Measurements from ENCODE around the gene L3MBTL4.
"Not testable (repeated sequence)": the region's sequence is repeated elsewhere in the genome, so short reads cannot be mapped to it uniquely, and the experiment has no call there.

The L3MBTL4 gene

GRCh38 chr18:6414723-6415417, at the start of gene L3MBTL4:
Gene L3MBTL4, minus strand, starts transcription at chr18:6414911. Its CDS starts 103,286 bp downstream, at chr18:6311625.
- no peak for DNase-seq (ENCODE audit: low read depth)

GRCh38 chr18:6452194-6452593, 37.5 kb upstream of the L3MBTL4 start:
- DNase-seq (ENCODE audit: low read depth): no peak

GRCh38 chr18:6449213-6449612, 34.5 kb upstream of the L3MBTL4 start:
- DNase-seq (ENCODE audit: low read depth): no peak

- no peak for DNase-seq (ENCODE audit: low read depth)
These were observed 29.9 kb upstream of the L3MBTL4 start for GRCh38 chr18:6444466-6445228.

- DNase-seq (ENCODE audit: low read depth): no peak
These were observed 26.5 kb upstream of the L3MBTL4 start for GRCh38 chr18:6441200-6441599.

- DNase-seq (ENCODE audit: low read depth): no peak
These were observed 23.5 kb upstream of the L3MBTL4 start for GRCh38 chr18:6437937-6438818.

GRCh38 chr18:6435731-6436130, 21.0 kb upstream of the L3MBTL4 start:
- no peak for DNase-seq (ENCODE audit: low read depth)

- no peak for DNase-seq (ENCODE audit: low read depth)
These were observed 20.4 kb upstream of the L3MBTL4 start for GRCh38 chr18:6434987-6435709.

- no peak for DNase-seq (ENCODE audit: low read depth)
These were observed 19.8 kb upstream of the L3MBTL4 start for GRCh38 chr18:6434481-6434880.

- no peak for DNase-seq (ENCODE audit: low read depth)
These were observed 17.1 kb upstream of the L3MBTL4 start for GRCh38 chr18:6431659-6432318.

- DNase-seq (ENCODE audit: low read depth): no peak
These were observed 14.2 kb upstream of the L3MBTL4 start for GRCh38 chr18:6428851-6429395.

GRCh38 chr18:6427286-6427685, 12.6 kb upstream of the L3MBTL4 start:
- no peak for DNase-seq (ENCODE audit: low read depth)

- no peak for DNase-seq (ENCODE audit: low read depth)
These were observed 8.6 kb upstream of the L3MBTL4 start for GRCh38 chr18:6423289-6423688.

GRCh38 chr18:6414118-6414722, 491 bp downstream of the L3MBTL4 start:
- DNase-seq (ENCODE audit: low read depth): no peak

GRCh38 chr18:6413579-6414117, 1.1 kb downstream of the L3MBTL4 start:
- no peak for DNase-seq (ENCODE audit: low read depth)

- no peak for DNase-seq (ENCODE audit: low read depth)
These were observed 1.7 kb downstream of the L3MBTL4 start for GRCh38 chr18:6412933-6413472.

GRCh38 chr18:6411382-6411781, 3.3 kb downstream of the L3MBTL4 start:
- DNase-seq (ENCODE audit: low read depth): no peak

GRCh38 chr18:6409933-6410332, 4.8 kb downstream of the L3MBTL4 start:
- no peak for DNase-seq (ENCODE audit: low read depth)

- not testable (repeated sequence) for DNase-seq (ENCODE audit: low read depth)
These were observed 6.2 kb downstream of the L3MBTL4 start for GRCh38 chr18:6408543-6408942.

GRCh38 chr18:6406910-6407470, 7.7 kb downstream of the L3MBTL4 start:
- DNase-seq (ENCODE audit: low read depth): no peak
